Effector CD4-positive, alpha-beta T cell (primary cell): ENCODE results near the gene PKHD1.
"Not testable (repeated sequence)": the region's sequence is repeated elsewhere in the genome, so short reads cannot be mapped to it uniquely, and the experiment has no call there.

Experiments
- DNase-seq: peaks from one replicate; pipeline ENCODE4 v3.0.0-alpha.2; 2020

The PKHD1 gene

DNA sequence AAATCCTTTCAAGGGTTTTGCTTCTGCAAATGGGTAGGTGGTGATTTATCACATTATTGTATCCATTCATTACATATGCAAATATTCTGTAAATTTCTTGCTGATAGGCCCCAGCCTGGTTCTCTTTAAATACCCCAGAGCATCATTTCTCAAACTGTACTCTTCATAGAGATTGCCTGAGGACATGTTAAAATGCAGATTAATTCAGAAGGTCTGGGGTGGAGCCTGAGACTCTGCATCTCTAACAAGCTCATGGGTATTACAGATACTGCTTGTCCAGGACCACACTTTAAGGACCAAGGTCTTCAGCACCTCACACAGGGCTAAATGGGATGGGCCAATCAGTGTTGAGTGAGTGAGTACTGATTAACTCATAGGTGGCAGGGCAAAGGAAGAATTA is 46.3 kb downstream of the PKHD1 start:
- DNase-seq: no peak

DNA sequence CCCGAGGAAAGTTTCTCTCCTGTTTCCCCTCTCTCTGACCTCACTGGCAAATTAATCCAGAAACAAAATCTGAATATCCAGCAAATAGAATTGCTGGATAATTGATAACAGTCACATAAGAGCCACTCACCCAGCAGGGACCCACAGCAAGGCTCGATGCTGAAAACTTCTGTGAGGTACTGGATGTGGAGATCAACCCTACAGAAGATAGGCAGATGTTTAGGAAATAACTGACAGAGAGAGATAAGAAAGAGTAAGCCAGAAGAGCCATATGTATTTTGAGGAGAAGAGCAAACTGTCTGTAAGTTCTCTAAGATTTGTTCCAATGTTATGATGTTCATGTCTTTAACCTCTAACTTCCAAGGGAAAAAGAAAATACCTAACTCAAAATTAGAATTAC is 59.7 kb downstream of the PKHD1 start:
- DNase-seq: no peak

DNA sequence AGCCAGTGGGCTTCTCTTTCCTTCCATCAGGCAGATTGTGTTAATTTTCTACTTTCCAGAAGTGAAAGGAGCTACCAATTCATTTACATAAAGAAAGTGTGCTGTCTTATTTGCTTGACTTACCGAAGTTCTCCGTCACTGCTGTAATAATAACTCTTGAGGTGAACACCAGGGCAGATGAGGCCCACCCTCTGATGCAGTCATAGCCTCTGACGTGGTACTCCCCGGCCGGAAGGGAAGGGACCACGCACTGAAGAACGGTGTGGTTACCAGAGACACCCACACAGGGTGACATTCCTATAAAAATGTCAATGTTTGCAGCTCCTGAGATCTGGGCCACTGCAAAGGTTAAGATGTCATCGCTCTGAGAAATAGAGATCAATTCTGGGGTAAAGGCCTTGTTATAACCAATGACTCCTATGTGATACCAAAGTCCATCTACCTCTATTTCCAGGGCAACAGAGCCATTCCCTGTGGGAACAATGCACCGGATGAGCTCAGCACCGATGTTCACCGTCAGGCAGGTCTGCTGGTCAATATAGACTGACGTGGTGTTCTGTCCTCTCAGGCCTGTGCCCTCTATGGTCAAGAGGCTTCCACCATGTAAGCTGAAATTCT is 62.9 kb downstream of the PKHD1 start:
- no peak for DNase-seq

DNA sequence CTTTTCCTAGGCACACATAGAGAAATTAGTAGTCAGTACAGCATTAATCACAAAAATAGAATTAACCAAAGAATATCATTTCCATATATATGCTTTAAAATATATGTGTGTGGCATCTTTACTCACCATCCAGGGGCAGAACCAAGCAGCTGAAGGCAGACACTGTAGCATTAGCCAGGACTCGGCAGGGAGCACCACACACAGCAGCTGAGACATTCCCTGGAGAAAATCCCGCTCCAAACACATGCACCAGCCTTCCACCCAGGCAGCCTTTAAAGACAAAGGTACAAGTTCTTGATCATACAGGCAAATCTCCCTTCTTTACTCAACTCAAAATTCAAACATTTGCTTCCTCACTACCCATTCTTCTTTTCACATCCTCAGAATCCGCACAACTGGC is 64.7 kb downstream of the PKHD1 start:
- DNase-seq: no peak

DNA sequence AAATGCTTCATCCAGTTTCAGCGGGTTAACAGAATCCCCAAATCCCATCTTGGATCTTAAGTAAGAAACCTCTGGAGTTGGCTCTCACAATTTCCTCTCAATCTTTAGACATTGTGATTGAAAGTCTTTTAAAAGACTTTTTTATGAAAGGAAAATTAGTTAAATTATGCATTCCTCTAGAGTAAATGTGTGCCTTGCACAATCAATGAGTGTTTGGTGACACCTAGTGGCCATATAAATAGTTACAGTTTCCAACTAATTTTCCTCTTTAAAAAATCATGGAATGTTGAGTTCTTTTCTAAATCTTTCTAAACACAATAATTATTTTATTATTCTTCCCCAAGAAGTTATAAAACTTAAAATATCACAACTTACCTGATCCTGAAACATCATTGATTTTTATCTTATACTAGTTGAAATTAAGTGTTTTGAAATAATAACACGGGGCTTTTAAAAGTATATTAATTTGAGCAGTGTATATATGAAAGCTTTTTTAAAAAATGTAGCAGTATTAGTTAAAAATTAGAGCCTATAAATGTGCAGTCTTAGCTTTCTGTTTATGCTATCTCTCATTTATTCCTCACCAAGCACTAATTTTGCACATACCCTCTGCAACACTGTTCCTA is 66.4 kb downstream of the PKHD1 start:
- no peak for DNase-seq

DNA sequence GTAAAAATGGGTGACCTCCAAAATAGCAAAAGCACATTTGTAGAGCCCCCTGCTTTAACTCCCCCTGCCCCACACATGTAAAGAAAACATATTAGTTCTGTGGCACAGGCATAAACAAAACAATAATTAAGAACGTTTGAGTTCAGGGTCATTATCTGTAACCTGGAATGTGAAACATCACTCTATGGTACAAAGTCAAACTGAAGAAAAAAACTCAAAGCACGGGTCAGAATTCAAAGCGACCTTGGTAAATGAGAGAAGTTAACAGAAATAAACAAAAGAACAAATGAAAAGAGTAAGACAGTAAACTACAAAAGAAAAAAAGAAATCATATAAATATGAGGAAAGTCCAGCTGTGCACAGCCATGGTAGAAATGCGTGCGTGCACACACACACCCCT is 67.5 kb downstream of the PKHD1 start:
- no peak for DNase-seq

DNA sequence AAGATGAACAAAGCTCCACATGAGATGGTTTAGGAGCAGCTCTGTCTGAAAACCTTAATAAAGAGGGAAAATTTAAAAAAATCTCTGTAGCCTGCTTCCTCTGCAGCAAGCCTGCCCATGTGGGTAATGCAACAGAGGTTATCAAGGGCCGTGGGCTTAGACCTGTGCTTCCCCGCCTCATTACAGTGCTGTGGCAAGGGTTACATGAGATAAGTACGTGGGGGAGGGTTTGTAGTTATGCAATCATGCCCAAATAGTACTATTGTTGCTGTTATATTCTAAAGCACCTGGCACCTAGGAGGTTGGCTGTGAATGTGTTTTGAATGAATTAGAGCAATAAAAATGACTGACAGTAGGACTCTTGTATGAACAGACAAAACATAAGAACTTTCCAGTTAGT is 68.3 kb downstream of the PKHD1 start:
- DNase-seq: no peak

DNA sequence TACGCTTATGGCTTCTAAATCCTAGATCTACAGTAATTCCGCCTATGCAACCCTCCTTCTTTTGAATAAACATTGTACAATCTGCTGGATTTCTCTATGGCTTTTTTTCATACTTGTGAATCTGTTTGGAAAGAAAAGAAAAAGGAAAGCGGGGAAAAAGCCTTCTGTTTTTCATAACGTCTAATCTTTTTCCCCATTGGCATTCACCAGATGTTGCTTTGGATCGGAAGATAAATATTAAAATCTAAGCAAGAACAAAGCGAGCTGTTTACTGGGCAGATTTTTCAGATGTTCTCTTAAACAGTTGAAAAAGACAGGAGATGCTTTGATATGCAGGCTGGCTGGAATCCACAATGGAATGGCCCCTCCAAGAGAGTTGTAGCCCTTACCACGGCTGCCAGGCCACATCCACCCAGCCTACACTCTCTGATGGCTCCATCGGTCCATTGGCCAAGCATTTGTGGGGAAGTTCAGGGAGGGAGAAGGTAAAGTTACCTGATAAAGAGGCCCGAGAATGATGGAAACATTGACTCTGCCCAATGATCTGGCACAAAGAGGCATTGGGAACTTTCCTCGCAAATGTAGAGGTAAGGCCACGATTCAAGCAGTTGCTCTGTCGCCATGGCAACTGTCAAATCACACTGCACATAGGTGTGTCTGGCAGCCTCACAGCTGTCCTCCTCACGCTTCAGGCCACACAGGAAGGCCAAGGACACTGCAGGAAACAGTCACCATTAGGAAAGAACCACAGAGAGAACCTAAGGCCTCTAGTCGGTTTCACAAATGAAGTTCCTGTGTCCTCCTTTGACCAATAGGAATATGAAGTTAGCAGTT is 70.3 kb downstream of the PKHD1 start:
- no peak for DNase-seq

DNA sequence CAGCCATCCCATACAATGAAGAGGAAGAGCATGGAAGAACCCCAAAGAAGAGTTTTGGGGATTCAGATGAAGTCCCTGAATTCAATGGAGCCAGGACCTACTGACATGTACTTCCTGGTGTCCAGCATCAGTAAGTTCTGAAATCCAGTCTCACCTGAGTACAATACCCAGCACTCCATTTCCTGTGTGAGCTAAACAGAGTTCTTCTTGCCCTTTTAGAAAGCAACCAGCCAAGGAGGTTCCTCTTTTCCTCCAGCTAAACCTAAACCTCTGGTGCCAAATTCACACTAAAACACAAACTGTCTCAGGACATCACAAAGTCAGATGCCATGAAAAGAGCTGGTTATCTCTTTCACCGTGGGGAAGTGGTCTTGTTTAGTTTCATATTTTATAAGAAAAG is 71.5 kb downstream of the PKHD1 start:
- no peak for DNase-seq

DNA sequence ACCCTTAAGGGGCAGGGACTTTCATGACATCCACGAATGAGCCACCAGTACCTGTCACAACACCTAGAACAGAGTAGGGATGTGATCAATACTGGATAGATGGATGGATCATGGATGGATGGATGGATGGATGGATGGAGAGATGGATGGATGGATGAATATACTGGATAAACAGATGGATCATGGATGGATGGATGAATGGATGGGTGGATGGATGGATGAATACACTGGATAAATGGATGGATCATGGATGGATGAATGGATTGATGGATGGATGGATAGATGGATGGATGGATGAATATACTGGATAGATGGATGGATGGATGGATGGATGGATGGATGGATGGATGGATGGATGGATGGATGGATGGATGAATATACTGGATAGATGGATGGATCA is 73.0 kb downstream of the PKHD1 start:
- no peak for DNase-seq

DNA sequence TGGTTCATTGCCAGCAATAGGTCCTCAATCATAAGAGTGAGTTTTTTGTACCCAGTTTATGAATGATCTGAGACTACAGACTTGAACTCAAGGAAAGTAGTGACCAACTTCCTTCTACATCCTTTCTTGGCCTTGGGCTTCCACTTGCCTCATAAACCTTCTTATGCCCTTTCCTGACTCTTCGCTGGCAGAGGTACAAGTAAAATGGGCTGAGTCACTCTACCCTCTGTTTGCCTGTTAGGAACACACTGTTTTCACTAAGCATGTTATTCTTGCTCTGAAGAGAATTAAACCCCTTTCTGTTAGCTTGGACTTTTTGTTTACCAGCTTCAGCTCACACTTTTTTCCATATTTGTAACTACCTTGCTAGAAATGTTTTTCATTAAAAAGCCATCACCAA is 74.4 kb downstream of the PKHD1 start:
- DNase-seq: no peak

DNA sequence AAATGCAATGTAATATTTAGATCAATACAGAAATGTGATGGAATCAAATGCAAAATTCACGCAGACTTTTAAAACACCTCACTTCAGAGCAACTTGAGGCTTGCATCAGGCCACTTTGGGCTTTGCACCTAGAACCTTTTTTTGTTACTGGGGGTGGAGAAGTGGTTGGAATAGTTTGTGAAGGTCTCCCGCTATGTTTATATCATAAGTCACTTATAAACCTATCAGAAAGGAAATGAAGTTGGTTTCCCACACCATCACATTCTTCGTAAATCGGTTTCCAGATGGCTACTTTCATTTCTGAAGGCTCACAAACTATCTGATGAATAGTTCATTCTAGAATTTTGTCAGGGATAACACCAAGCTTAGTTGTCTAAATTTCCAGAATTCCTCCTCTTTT is 74.8 kb downstream of the PKHD1 start:
- no peak for DNase-seq

DNA sequence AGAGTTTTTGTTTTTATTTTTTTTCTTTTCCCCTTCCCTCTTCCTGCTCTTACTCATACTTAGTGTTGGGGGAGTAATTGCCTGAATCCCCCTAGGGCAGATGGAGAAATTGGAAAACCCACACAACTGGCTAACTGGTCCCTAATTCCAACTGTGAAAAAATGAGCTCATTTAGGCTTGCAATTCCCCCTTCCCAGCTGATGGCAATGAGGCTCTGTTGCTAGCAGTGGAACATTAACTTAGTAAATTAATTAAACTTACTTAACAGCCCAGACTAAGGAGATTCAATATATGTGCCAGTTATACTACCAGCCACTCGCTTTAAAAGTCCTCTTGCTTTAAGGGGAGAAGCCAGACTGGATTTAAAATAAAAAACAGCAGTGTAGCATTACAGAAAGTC is 76.6 kb downstream of the PKHD1 start:
- DNase-seq: no peak

DNA sequence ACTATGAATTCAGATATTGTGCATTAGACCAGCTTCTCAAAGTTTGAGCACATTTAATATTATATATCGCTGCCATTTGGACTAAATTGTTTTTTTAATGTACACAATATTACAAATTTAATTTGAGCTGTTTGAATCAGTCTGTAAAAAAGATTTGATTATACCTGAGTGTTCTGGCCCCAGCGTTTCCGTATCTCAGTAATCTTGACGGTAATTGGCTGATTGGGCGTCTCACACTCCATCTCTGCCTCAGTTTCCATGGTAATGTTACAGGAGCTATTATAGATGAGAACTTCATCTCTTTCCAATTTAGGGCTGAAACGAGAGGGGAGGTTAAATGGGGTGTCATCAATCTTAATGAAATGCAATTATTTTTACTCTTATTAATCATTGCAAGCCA is 77.3 kb downstream of the PKHD1 start:
- no peak for DNase-seq

DNA sequence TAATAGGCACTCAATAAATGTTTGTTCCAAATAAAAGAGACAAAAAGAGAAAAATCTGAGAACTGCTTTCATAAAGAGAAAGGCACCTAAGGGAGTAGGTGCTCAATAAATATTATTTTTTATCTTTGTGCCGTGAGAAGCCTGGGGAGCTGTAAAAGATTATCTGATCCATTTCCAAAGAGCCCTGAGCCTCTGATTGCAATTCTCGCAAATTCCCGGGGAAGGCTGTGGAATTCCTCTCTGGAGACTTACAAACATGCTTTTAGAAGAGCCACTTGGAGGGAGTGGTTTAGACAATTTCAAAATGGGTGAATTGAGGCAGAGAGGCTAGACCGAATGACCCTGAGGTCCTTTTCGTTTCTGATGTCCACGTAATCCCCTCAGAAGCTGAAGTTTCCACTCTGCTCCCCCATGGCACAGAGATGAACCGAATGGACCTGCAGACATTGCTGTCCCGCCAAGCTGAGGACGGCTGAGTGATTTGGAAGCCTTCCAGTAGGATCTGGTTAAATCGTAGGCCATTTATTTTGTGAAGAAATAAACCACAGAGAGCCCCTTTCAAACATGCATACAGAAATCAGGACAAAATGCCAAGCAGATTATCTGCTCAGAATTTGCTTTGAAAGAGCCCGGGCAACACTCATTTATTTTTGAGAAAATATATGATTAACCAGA is 77.8 kb downstream of the PKHD1 start:
- DNase-seq: no peak

DNA sequence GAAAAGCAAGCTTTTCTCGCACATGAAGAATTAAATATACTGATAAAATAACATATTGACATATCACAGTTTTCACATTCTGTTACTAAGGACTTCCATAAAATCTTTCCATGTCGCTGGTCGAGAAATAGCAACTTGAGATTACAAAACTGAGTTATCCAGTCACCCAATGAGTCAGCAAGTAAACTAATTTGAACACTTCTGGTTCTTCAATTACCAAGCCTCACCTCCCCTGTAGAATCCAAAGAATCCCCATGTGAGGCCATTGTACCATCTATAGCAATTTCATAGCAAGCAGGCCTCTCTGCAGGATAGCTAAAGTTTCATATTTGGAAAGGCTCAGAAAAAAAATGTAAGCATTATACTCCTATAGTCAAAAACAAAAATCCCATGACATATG is 87.3 kb downstream of the PKHD1 start:
- no peak for DNase-seq

DNA sequence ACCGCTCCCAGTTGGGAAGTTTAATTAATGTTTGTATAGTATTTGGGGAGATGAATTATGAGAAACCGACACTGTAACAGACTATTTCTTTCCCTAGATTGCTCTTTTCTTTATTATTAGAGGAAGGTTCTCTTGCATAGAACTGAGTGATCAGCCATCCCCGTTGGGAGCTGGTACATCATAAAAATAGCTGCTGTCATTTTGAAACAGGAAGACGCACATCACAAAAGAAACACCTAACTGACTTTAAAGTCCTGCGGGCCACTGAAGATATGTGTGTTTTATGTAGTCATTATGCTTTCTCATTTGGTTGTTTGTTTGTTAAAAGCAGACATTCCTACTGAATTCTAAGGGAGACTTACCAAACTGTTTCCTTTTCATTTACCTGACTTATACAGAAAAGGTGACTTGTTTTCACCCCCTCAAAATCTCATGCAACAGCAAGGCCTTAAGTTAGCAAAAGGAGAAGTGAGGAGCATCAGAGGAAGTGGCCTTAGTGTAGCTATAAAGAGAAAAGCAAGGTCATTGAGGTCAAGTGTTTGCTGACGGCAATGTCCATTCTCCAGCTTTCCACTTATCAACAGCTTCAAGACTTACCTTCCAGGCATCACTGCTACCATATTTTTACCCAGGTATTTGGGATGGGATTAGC is 91.0 kb downstream of the PKHD1 start:
- no peak for DNase-seq

DNA sequence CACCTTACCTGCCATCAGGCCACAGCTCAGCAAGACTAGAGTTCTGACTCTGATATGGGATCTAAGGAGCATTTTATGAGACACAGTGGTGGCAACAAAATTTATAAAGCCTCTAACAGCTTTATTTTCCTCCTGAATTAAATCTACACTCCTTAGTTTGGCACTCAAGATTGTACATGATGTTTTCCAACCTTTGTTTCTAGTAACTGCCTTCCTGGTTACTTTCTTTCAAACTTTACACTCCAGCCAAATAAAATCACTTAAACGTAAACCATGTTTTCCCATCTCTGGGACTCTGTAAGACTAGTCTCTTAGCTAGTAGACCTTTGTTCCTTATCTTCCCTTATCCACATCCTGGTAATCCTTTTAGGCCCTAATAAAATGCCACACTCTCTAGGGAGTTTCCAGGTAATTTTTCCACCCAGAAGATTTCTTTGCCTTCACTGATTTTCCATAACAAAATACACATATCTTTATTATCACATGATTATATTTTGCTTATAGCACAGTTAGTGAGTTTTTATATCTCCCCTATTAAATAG is 92.1 kb downstream of the PKHD1 start:
- DNase-seq: no peak

DNA sequence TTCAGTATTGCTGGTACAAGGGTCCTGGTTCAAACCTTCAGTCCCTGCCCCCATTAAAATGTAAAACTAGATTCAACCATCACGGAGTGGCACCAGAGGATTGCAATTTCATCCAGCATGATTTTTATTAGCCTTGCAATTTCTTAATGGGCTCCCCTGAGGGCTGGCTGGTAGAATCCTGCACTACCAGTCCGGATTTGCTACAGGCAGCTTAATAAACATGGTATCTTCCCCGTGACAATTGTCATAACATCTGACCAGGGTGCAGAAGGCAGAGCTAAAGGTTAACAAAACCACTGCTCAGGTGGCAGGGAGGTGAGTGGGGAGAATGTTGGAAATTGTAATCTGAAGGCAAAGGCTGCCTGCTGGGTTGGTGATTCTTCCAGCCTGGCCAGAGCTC is 94.5 kb downstream of the PKHD1 start:
- no peak for DNase-seq

DNA sequence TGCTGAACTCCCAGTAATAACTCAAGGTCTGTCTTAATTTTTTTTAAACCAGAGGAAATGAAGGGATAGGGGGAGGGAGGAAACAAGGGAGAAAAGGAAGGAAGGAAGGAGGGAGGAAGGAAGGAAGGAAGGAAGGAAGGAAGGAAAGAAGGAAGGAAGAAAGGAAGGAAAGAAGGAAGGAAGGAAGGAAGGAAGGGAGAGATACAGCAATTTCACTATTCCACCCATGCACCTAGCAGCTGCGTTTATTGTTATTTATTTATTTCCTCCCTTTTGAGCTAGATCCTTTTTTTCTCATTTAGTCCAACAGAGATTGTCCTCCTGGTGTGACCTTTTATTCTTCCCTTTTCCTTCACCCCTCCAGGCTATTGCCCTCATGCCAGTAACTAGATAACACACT is 97.6 kb downstream of the PKHD1 start:
- no peak for DNase-seq

DNA sequence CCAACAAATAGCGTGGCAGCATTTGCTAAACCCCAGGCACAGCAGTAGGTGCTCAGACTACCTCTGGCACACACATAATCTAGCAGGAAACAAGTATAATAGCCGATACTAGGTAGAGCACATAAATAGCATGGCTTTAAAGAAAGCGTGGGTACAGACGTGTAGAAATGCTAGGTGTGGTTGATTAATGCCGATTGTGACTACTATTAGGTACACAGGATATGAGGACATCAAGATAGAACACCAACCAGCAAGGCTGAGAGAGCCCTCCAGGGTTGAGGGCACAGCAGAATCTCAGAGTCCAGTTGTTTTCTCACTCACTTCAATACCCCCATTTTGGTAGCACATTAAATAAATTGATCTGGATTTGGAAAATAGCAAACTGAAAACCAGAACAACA is 100.5 kb downstream of the PKHD1 start:
- no peak for DNase-seq

DNA sequence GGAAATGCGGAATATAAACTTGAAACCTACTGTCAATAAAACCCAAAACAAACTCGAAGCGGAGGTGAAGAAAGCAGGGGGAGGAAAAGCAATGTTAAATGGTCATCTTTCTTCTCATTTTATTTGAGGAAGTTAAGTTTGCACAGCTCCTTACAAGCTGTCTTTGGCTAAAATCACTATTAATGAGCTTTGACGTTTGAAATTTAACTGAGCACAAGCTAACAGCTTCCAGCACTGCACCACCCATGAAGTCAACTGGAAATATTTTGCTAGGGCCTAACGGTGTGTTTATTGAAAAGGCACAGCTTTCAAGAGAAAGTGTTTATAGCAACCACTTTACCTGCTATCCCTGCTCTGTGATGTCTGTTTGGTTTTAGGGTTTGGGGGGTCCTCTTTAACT is 103.8 kb downstream of the PKHD1 start:
- no peak for DNase-seq

DNA sequence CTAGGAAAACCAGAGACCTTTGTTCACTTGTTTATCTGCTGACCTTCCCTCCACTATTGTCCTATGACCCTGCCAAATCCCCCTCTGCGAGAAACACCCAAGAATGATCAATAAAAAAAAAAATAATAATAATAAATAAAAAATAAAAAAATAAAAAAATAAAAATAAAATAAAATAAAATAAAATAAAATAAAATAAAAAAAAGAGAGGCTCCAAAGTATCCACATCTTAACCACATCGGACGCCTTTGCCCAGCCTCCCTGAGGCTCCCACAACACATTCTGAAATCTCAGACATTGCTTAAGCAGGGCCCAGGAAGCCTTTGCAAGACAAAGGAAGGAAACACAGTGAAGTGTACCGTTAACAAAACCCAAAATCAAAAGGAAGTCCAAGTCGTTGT is 104.7 kb downstream of the PKHD1 start:
- not testable (repeated sequence) for DNase-seq
